Cerebellar nuclear complex (tissue), 1 donor: Measurements from ENCODE around the gene PTPN13.

Experiments
- DNase-seq, 2 experiments: peaks; one replicate each; lab custom pipeline; 2025; lab: John Stamatoyannopoulos, UW

PTPN13 gene

DNA sequence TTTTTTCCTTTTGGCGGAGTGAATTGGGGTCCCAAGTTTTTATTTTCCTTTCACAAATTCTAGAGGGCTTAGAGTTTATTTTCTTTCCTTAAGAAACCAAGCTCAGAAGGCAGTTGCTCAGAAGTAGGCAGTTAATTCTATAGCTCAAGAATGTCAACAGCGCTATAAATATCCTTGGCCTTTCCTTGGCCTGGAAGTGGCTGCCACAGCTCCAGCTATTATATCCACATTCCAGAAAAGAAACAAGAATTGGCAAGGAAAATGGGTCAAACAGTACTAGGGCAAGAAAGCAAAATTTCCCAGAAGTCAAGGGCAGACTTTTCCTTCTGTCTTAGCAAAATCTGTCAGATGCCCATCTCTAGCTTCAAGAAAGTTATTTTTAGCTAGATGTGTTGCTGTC, 224.1 kb downstream of the PTPN13 start:
- DNase-seq: no peak

DNA sequence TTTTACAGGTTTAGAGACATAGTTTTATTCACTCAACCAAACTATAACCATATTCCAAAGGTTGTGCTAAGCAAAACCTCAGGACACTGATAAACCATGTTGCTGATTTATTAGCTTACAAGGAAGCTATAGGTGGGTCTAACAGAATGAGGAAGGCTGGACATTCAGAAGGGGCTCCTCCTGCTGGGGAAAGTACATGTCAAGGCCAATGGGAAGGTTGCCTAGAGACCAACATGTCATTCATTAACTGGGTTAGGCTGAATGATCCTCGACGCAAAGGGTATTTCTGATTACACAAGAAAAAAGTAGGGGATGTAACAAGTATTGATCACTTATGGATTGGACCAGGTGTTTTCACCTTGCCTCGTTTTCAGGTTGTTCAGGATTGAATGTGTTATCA, 224.7 kb downstream of the PTPN13 start:
- no peak for DNase-seq

DNA sequence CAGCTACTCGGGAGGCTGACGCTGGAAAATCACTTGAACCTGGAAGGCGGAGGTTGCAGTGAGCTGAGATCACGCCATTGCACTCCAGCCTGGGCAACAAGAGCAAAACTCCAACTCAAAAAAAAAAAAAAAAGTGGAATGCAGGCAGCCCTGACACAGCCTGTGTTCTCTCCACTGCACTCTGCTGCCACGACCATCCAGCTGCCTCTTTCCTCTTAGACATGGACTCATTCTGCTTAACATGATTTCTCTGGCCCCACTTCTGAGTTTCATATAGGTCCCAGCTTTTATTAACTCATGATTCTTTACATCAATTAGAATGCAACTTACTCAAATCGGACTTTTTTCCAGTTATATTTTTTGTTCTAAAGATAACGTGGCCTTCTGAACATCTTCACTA, 225.4 kb downstream of the PTPN13 start:
- no peak for DNase-seq

DNA sequence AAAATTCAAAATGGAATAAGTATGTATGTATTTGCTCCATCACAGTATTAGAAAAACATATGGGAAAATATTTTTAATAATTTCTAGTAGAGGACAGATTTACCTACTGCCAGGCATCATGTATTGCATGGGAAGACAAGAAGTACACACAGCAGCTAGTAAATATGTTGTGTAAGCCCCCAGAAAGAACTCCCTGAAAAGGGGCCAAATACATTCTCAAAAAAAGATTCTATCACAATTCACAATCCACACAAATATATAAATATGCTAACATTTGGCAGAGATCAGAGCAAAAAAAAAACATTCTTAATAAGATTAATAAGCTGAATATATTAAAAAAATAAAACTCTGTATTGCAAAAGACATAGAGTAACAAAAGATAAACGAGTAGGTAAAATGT, 227.0 kb downstream of the PTPN13 start:
- no peak for DNase-seq

GRCh38 chr4:86822136-86822535, 228.0 kb downstream of the PTPN13 start:
- no peak for DNase-seq

DNA sequence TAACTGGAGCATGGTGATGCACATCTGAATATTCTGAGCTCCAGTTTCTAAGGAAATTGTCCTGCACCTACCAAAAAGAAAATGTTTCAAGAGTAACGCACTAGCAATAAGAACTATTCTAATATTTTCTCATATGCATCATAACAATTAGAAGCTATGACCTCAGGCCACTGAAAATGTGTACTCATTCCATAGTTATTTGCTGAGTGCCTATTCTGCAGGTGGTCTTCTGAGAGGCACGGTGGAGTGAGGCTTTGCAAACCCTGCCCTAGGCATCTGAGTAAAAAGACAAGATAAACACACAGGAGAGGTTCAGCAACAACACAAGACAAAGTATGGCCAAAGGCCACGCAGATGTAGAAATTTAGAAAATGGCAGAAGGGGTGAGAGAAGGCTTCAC, 231.4 kb downstream of the PTPN13 start:
- no peak for DNase-seq

DNA sequence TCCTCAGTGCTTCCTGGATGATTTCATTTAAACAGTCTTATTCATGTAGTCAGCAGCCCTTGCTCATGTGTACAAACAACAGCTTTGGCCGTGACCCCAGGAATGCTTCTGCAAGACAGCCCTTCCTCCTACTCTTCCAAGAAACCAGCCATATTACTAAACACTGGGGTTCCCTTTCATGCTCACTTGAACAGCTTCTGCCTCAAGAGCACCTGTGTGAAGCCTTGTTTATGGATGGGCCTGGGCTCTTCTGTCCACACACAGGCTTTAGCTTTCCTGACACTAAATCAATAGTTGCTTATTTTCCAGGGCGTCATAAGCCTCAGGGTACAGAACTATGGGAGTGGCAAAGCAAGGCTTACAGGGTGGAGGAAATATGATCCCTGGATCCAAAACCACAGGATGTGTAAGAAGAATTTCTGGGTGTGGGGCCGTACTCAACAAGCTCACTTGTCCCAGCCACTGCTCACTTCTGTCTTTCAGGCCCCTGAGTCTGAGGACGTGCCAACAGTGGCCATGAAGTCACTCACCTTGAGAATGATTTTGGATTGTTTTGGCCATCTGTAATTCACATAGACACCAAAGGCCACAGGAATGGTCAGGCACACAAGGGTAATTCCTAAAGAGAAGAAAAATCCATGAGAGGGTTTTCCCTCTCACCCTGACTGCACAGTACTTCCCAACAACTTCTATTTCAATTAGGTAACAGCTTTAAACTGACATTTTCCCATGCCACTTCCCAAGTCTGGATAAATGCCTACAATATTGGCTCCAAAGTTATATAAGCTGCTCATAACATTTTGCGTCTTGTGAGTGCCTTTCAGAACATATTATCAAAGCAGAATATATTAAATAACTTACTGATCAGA, 237.4 kb downstream of the PTPN13 start:
- no peak for DNase-seq

DNA sequence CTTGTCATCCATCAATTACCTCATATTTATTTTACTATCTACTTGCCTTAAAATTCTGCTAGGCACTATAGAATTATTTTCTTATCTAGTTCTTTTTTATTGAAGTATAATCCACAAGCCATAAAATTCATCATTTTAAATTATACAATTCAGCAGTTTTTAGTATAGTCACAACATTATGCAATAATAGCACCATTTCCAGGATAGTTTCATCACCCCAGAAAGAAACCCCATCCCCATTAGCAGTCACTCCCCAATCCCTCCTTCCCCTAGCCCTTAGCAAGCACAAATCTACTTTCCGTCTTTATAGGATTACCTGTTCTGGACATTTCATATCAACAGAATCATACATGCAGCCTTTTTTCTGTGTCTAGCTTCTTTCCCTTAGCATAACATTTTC, 239.5 kb downstream of the PTPN13 start:
- no peak for DNase-seq

DNA sequence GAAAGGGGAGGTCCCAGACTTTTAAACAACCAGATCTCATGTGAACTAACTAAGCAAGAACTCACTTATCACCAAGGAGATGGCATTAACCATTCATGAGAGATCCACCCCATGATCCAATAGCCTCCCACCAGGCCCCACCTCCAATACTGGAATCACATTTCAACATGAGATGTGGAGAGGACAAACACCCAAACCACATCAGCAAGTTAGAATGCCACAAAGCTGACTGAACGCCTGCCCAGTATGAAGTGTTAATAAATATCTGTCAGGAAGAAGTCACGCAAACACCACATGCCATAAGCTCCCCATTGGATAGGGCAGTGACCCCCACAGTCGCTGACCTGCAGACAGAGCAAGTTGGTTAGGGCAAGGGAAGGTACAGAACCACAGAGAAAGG, 240.8 kb downstream of the PTPN13 start:
- DNase-seq: no peak

GRCh38 chr4:86835677-86836076, 241.6 kb downstream of the PTPN13 start:
- DNase-seq: no peak

- no peak for DNase-seq
These were observed 243.8 kb downstream of the PTPN13 start for GRCh38 chr4:86837691-86838503.

GRCh38 chr4:86840858-86841257, 246.7 kb downstream of the PTPN13 start:
- no peak for DNase-seq

GRCh38 chr4:86841309-86841708, 247.2 kb downstream of the PTPN13 start:
- no peak for DNase-seq

GRCh38 chr4:86845593-86845992, 251.5 kb downstream of the PTPN13 start:
- DNase-seq: no peak

- no peak for DNase-seq
These were observed 252.8 kb downstream of the PTPN13 start for GRCh38 chr4:86846921-86847320.

DNA sequence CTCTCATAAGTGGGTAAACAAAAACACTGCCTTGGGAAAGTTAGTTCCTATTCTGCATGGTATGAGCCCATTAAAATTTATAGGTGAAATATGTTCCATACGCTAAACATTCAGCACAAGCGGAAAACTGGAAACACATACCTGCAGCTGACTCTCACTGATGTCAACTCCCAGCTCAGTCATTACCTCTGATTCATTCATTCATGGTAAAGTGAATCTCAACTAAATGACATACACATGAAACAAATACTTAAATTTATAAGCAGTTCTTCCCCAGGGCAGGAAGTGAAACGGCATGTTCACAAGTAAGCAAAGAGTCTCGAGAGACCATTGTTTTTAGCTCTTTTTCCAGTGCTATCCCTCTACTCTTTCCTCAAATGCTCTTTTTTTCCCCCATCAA, 253.5 kb downstream of the PTPN13 start:
- no peak for DNase-seq

DNA sequence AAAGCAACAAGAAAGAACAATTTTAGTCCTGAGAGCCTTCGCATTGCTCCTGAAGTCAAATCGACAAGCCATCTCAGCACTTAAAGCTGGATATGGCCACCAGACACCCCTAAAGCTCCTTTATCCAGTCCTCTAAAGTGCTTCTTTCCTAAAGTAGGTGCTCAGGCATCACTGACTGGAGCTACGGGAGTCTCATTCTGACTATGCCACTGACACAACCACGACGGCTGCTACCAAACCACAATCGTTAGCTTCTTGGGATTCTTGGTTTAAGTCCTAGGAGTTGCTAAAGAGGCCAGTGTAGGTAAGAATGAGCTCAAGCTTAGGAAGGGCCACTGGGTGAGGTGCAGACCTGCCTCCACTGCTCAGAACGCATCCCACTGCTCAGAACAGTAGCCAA, 254.0 kb downstream of the PTPN13 start:
- no peak for DNase-seq

DNA sequence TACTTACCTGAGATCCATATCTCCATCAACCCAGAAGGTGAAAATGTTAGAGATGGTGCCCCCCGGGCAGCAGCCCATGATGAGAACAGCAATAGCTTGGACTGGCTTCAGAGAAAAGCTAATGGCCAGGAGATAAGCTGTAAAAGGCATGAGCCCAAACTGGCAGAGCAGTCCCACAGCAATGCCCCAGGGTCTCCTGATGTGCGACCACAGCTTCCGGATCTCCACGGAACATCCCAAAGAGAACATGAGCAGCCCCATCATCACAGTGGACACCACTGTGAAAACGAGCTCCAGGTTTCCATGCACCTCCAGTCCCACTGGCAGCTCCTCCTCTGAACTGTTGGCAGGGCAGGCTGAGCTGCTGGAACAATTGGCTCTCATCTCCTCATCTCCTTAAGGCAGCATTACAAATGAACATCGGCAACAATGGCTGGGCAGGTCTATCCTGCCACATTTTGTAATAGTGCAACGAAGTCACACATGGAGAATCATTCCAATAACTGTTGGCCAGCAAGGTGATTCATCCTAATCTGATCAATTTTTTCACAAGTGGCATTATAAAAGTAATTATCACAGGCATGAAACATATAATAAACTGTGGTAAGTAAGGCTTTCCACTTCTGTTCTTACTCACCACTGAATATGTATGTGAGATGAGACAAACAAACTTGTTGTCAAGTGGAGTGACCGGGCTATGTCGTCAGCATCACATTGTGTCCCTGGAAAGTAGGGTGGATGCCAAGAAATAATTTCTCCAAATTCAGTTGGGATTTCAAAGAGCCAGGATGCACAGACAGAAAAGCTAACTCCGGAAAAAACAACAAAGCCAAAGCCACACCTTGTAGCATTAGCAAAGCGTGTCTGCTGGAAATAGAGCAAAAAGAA, 254.9 kb downstream of the PTPN13 start, which contains the start of gene SLC10A6:
Gene SLC10A6 (minus strand): TSS at position 653 of the 888 bp plus-strand sequence. CDS start 269 bp downstream, at position 384.
- DNase-seq: no peak

DNA sequence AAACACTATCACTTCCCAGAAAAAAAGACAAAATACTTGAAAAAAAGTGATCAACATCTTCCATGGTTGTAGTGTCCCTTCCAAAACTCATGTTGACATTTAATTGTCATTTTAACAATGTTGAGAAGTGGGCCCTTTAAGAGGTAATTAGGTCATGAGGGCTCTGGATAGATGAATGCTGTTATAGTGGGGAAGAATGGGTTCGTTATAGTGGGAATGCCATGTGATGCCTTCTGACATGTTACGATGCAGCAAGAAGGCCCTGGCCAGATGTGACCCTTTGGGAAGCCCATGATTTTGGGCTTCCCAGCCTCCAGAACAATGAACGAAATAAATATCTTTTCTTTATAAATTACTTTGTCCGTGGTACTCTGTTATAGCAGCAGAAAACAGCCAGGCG, 259.1 kb downstream of the PTPN13 start:
- no peak for DNase-seq

DNA sequence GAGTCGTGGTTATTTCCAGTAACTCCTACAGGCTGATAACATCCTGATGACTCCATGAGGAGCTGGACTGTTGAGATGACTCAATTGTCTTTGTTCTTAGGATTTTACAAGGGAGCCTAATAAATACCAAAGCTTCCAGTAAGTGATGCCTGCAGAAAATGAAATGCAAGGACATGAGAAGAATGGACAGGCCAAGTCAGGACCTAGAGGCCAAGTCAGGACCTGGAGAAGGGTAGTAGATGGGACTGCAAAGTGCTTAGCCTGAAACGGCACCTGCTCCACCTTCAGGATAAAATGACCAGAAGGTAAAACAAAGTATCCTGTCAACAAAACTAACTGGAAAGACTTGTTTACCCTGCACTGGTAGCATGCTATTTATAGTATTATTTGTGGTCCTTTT, 261.5 kb downstream of the PTPN13 start:
- DNase-seq: no peak

GRCh38 chr4:86856896-86857295, 262.8 kb downstream of the PTPN13 start:
- DNase-seq: no peak
